AML-193 (cell line): ENCODE measurements around the gene IQGAP3.
"Not testable (repeated sequence)": the region's sequence is repeated elsewhere in the genome, so short reads cannot be mapped to it uniquely, and the experiment has no call there.

ENCODE experiments used
- DNase-seq, 2 experiments: peaks; one replicate each; lab custom pipeline; 2025; lab: John Stamatoyannopoulos, UW

Gene IQGAP3

DNA sequence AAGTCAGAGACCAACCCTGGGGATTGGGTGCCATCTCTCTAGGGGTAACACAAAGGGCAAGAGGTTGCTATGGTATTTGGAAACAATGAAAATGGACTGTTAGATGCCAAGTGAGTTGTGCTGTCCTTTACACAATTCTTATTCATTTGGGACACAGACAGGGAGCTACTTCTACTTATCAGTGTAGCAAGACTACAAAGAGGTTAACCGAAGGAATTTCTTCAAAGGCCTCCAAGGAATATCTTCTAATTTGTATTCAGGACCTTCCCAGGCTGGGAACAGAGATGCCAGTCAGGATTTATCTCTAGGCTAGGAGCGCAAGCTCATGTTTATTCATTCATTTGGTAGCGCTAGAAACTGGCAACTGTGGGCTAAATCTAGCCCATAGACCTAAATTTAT, 21.8 kb upstream of the IQGAP3 start:
- DNase-seq: no peak

GRCh38 chr1:156593661-156593989, 21.3 kb upstream of the IQGAP3 start:
- no peak for DNase-seq

DNA sequence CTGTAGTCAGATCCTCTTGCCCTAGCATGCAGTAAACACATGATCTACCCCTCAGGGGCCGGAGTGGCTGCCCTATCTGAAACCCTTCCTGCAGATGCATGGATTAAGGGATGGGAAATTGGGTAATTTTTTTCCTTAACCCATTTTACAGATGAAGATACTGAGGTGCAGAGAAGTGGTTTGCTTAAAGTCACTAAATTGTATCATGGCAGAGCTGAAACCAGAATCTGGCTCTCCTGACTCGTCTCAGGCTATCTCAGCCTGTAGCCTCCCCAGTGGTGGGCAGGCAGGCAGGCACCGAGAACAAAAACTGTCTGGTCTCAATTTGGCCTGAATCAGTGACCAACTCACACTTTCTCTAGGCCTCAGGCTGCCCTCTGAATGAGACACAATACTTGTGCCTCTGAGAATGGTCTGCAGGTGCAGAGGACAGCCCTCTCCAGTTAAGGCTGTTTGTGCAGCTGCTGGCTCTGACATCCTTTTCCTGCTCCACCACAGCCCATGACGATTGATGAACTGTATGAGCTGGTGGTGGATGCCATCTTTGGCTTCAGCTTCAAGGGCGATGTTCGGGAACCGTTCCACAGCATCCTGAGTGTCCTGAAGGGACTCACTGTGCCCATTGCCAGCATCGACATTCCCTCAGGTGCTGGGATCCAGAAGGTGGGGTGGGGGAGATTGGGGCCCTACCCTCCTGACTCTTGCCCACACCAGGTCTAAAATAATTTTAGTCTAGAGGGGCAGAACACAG, 20.7 kb upstream of the IQGAP3 start:
- DNase-seq: no peak

- DNase-seq: no peak
Observed at GRCh38 chr1:156592158-156592909, 20.0 kb upstream of the IQGAP3 start.

DNA sequence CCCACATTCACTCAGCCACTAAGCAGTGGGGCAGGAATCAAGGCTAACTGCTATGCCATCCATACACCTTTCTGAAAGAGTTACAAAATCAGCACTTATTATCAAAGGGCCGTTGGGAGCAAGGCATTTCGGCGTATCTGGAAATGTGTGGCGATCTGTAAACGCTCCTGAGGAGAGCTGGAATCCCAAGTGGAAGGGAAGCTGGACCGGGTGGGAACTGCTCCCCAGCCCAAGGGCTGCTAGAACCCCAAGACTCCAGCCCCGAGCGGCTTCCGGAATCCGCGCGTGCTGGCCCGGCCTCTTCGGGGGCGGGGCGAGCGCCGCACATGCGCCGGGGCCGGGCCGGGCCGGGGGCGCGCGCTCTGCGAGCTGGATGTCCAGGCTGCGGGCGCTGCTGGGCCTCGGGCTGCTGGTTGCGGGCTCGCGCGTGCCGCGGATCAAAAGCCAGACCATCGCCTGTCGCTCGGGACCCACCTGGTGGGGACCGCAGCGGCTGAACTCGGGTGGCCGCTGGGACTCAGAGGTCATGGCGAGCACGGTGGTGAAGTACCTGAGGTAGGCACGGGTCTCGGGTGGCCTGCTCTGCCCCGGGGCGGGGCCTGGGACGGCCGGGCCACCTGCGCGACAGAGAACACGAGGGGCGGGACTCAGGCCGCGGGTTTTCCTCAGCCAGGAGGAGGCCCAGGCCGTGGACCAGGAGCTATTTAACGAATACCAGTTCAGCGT, 19.2 kb upstream of the IQGAP3 start, which contains the start of gene NAXE:
TSS of gene NAXE (plus strand) at position 345 of the 726 bp plus-strand sequence. CDS start at position 374, 29 bp downstream.
- peak; percentile 35 to 46 for DNase-seq

- no peak for DNase-seq
Observed at GRCh38 chr1:156591181-156591431, 18.7 kb upstream of the IQGAP3 start.

DNA sequence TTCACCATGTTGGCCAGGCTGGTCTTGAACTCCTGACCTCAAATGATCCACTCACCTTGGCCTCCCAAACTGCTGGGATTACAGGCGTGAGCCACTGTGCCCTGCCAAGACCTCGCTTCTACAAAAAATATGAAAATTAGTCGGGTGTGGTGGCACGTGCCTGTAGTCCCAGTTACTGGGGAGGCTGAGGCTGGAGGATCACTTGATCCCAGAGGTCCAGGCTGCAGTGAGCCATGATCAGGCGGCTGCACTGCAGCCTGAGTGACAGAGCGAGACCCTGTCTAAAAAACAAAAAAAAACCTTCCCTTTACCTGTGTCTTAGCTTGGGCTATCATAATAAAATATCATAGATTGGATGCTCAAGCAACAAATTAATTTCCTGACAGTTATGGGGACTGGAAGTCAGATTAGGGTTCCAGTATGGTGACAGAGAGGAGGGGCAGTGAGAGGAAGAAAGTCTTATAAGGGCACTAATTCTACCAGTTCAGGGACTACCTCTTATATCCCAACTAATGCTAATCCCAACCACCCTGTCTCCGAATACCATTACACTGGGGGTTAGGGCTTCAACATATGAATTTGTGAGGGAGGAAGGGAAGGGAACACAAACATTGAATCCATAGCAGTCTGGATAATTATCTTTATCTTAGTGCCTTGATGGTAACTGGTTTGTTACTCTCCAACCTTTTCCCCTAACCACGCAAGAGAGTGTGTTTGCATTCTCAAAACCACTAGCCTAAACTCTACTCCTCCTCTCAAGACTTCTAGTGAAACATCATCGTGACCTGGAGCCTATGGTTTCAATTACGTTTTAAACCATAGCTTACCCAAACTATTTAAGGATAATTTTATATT, 18.2 kb upstream of the IQGAP3 start:
- DNase-seq: no peak

GRCh38 chr1:156589546-156589945, 17.2 kb upstream of the IQGAP3 start:
- no peak for DNase-seq

DNA sequence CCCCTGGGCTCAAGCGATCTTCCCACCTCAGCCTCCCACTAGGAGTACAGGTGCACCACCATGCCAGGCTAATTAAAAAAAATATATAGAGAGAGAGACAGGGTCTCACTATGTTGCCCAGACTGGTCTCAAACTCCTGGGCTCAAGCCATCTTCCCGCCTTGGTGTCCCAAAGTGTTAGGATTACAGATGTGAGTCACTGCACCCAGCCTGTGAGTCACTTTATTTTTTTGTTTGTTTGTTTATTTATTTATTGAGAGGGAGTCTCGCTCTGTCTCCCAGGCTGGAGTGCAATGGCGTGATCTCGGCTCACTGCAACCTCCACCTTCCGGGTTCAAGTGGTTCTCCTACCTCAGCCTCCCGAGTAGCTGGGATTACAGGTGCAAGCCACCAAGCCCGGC, 15.6 kb upstream of the IQGAP3 start:
- DNase-seq: not testable (repeated sequence)

- no peak for DNase-seq
Observed at GRCh38 chr1:156586892-156587477, 14.6 kb upstream of the IQGAP3 start.

DNA sequence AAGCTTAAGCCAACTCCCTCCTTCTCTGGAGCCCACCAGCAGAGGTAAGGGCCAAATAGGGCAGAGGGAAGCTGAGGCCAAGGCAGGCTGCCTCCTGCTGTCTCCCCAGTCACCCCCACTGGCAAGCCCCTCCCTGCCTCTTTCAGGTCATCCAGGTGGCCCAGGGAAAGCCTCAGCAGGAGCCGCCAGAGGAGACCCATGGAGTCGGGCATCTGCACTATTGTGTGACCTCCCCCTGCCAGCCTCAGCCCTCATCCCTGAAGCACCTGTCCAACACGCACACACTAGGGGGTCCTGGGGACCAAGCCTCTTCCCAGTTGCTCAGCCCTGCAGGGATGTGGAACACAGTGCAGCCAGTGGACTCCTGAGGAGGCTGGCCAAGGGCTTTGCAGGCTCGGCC, 14.0 kb upstream of the IQGAP3 start:
- no peak for DNase-seq

- DNase-seq: no peak
Observed at GRCh38 chr1:156584813-156585212, 12.4 kb upstream of the IQGAP3 start.

GRCh38 chr1:156583821-156584622, 11.7 kb upstream of the IQGAP3 start:
- DNase-seq: peak; percentile 79 to 84

DNA sequence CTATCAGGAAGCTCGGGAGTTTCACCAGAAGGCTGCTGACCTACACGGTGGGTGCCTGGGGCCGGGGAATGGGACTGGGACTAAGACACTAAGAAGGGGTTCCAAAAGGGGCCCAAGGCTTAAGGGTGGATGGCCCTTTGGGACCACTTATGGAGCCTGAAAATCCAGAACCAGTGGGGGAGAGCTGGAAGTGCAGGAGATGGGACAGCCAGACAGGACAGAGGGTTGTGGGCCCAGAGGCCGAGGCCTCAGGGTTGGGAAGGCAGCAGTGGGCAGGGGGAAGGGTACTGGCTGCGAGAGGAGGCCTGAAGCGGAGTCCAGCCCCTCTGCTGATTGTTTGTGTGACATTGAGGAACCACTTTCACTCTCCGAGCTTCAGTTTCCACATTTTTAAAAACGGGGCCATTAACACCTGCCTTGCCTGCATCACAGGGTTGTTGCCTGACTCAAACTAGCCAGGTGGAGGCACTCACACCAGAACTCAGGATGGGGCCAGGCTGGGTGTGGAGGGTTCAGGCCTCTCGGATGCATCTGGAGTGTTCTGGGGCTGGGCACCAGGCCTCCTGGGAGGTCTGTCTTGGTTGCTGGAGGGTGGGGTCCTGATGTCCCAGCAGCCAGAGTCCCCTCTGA, 10.1 kb upstream of the IQGAP3 start:
- DNase-seq: no peak

DNA sequence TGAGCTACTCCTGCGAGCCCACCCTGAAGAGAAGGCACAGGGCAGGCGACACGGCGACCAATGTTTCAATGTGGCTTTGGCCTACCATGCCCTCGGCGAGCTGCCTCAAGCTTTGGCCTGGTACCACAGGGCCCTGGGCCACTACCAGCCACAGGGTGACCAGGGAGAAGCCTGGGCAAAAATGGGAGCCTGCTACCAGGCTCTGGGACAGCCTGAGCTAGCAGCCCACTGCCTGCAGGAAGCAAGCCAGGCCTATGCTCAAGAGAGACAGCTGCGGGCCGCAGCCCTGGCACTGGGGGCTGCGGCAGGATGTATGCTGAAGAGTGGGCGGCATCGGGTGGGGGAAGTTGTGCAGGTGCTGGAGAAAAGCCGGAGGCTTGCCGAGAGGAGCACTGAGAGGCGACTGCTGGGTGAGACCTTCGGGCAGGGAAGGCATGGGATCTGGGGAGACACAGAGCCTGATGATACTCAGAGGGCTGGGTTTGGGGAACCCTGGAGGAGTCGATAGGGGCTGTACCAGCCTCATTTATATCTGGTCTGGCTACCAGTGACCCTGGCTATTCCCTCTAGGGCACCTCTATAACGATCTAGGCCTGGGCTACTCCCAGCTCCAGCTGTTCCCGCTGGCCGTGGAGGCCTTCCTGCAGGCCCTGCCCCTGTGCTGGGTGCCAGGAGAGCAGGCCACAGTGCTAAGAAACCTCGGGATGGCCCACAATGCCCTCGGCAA, 9.5 kb upstream of the IQGAP3 start:
- DNase-seq: no peak

DNA sequence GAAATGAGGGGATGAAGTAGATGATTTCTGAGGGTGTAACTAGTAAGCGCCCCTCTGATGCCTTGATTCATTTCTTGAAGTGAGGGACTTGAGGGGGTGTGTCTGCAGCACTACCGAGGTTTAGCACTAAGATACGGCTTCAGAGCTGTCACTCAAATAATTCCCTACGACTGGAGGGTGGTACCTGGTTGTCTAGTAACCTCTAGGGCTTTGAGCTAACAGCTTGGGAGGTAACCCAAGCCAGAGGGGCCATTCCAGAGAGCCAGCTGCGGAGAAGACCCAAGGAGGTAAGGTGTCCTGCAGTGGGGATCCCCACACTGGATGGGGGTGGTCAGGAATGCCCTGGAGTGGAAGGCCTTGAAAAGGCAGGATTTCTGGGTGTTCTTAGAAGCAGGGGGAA, 7.1 kb upstream of the IQGAP3 start, which contains the start of gene TTC24:
TSS of gene TTC24 (plus strand) at position 252 of the 400 bp plus-strand sequence. CDS start 1,642 bp downstream, outside the sequence.
- DNase-seq: no peak

GRCh38 chr1:156578055-156578454, 5.7 kb upstream of the IQGAP3 start:
- no peak for DNase-seq

- DNase-seq: no peak
Observed at GRCh38 chr1:156577550-156577949, 5.2 kb upstream of the IQGAP3 start.

GRCh38 chr1:156574039-156574633, 1.8 kb upstream of the IQGAP3 start:
- DNase-seq: no peak
